Neural cell (in vitro differentiated cells): ENCODE measurements around the gene KRTAP19-8. TPM values are rescaled to one million over a fixed set of nuclear protein-coding genes. Genes with fewer than 3 reads are reported as not detected.

Experiments
- H2AFZ ChIP-seq: fragments of 200-600, 300-800 bp; sonication (generic), shearing (Covaris generic); 2 replicates; pipeline ENCODE4 v1.6.0; 2014; ENCODE audit warnings: low read depth, mild to moderate bottlenecking, antibody characterized with exemption, low read length, moderate library complexity
- H3F3A ChIP-seq: fragments of 200-600 bp; shearing (Covaris generic); 2 replicates; pipeline ENCODE4 v1.6.1; 2016; ENCODE audit warnings: mild to moderate bottlenecking, moderate library complexity, mixed read lengths, antibody characterized with exemption, low read length; ENCODE audit not compliant: insufficient read depth, poor library complexity, severe bottlenecking
- H3K27ac ChIP-seq: fragments of 200-600, 300-800 bp; sonication (generic), shearing (Covaris generic); 2 replicates; pipeline ENCODE4 v1.5.1; 2014; ENCODE audit warnings: mild to moderate bottlenecking, low read length, moderate library complexity
- H3K27me3 ChIP-seq: fragments of 300-800, 200-600 bp; sonication (generic), shearing (Covaris generic); 2 replicates; pipeline ENCODE4 v1.6.0; 2014; ENCODE audit warnings: mild to moderate bottlenecking, low read depth, low read length, moderate library complexity; ENCODE audit not compliant: insufficient read depth
- H3K36me3 ChIP-seq: fragments of 300-800, 200-600 bp; sonication (generic), shearing (Covaris generic); 2 replicates; pipeline ENCODE4 v1.5.1; 2014; ENCODE audit warnings: mild to moderate bottlenecking, antibody characterized with exemption, low read length, moderate library complexity; ENCODE audit not compliant: insufficient read depth
- H3K4me2 ChIP-seq: fragments of 300-800, 200-600 bp; sonication (generic), shearing (Covaris generic); 2 replicates; pipeline ENCODE4 v1.6.0; 2014; ENCODE audit warnings: mild to moderate bottlenecking, low read length
- H3K4me3 ChIP-seq: fragments of 300-800, 200-600 bp; sonication (generic), shearing (Covaris generic); 2 replicates; pipeline ENCODE4 v1.5.1; 2014; ENCODE audit warnings: mild to moderate bottlenecking, low read length, moderate library complexity
- H3K79me2 ChIP-seq: fragments of 200-600 bp; shearing (Covaris generic); replicated peaks from 2 replicates; pipeline ENCODE4 v1.6.0; 2014; ENCODE audit warnings: mild to moderate bottlenecking, low read length, moderate library complexity; ENCODE audit not compliant: insufficient read depth
- H3K9ac ChIP-seq: fragments of 300-800, 200-600 bp; sonication (generic), shearing (Covaris generic); 2 replicates; pipeline ENCODE4 v1.6.1; 2016; ENCODE audit warnings: mild to moderate bottlenecking, low read length, mixed read lengths
- H3K9me2 ChIP-seq: fragments of 200-600 bp; shearing (Covaris generic); 2 replicates; pipeline ENCODE4 v1.6.1; 2016; ENCODE audit warnings: mild to moderate bottlenecking, low read length, mixed read lengths; ENCODE audit not compliant: insufficient read depth
- H3K9me3 ChIP-seq: fragments of 200-600, 300-800 bp; sonication (generic), shearing (Covaris generic); 2 replicates; pipeline ENCODE4 v1.6.1; 2016; ENCODE audit warnings: mild to moderate bottlenecking, mixed run types, low read length, moderate library complexity, mixed read lengths
- H4K20me1 ChIP-seq: fragments of 200-600 bp; shearing (Covaris generic); 2 replicates; pipeline ENCODE4 v1.6.1; 2016; ENCODE audit warnings: mild to moderate bottlenecking, mixed run types; ENCODE audit not compliant: insufficient read depth
- CTCF ChIP-seq: fragments of 450-650 bp; IDR thresholded peaks from 2 replicates; pipeline ENCODE4 v1.5.1; 2014; ENCODE audit warnings: antibody characterized with exemption, mild to moderate bottlenecking, moderate library complexity; ENCODE audit not compliant: poor library complexity, severe bottlenecking
- EP300 ChIP-seq: fragments of 450-650 bp; conservative IDR thresholded peaks from 2 replicates; pipeline ENCODE4 v1.6.1; 2014; ENCODE audit warnings: antibody characterized with exemption, mild to moderate bottlenecking, moderate library complexity; ENCODE audit not compliant: poor library complexity, severe bottlenecking
- EZH2 ChIP-seq: fragments of 200-600, 300-800 bp; shearing (Covaris generic), sonication (generic); IDR thresholded peaks from 2 replicates; pipeline ENCODE4 v1.6.1; 2014; ENCODE audit warnings: antibody characterized with exemption, low read length, borderline replicate concordance, mild to moderate bottlenecking; ENCODE audit not compliant: insufficient read depth, poor library complexity, severe bottlenecking
- MXI1 ChIP-seq: fragments of 450-650 bp; conservative IDR thresholded peaks from 2 replicates; pipeline ENCODE4 v1.6.1; 2014; ENCODE audit warnings: antibody characterized with exemption, mild to moderate bottlenecking; ENCODE audit not compliant: poor library complexity, severe bottlenecking
- POLR2AphosphoS5 ChIP-seq: IDR thresholded peaks from 2 replicates; pipeline ENCODE4 v1.6.1; 2012
- RAD21 ChIP-seq: fragments of 450-650 bp; conservative IDR thresholded peaks from 2 replicates; pipeline ENCODE4 v1.6.1; 2014; ENCODE audit warnings: antibody characterized with exemption, mild to moderate bottlenecking, moderate library complexity
- REST ChIP-seq: IDR thresholded peaks from 2 replicates; pipeline ENCODE4 v1.6.1; 2012; ENCODE audit warnings: borderline replicate concordance
- SMC3 ChIP-seq: fragments of 450-650 bp; conservative IDR thresholded peaks from 2 replicates; pipeline ENCODE4 v1.6.1; 2014; ENCODE audit warnings: antibody characterized with exemption, mild to moderate bottlenecking, moderate library complexity; ENCODE audit not compliant: poor library complexity
- TAF1 ChIP-seq: IDR thresholded peaks from 2 replicates; pipeline ENCODE4 v1.6.1; 2012; ENCODE audit warnings: low read depth
- polyA plus RNA-seq: library from polyadenylated mRNA; depleted of rRNA; stranded (reverse); fragments of >200 nt; gene quantifications from 2 replicates; pipeline ENCODE4 v1.2.3, GENCODE V29; 2014

The KRTAP19-8 gene
- polyA plus RNA-seq, 1 donor from 2014 or later = not detected

GRCh38 chr21:30994932-30995331 lies 43.3 kb downstream of the KRTAP19-8 start:
- TF ChIP-seq RAD21 = no peak
- no peak for TF ChIP-seq MXI1
- no peak for TF ChIP-seq EP300
- no peak for TF ChIP-seq CTCF
- no peak for TF ChIP-seq EZH2
- no peak for TF ChIP-seq POLR2AphosphoS5
- no peaks in the 10 kb centered on the region for H3K9me3 ChIP-seq
- no peak overlapping the region for H3K4me3 ChIP-seq
- H3K27ac ChIP-seq = no peak overlapping the region
- no peaks in the 10 kb centered on the region for H3K9me2 ChIP-seq
- H3K9ac ChIP-seq = no peak overlapping the region
- H3K79me2 ChIP-seq = no peaks in the 10 kb centered on the region
- no peaks in the 10 kb centered on the region for H3K36me3 ChIP-seq
- H2AFZ ChIP-seq = no peak overlapping the region
- H3K27me3 ChIP-seq = no peaks in the 10 kb centered on the region
- H3F3A ChIP-seq = no peaks in the 10 kb centered on the region
- no peak overlapping the region for H3K4me2 ChIP-seq
- H4K20me1 ChIP-seq = no peaks in the 10 kb centered on the region

GRCh38 chr21:30990514-30991262 lies 47.6 kb downstream of the KRTAP19-8 start:
- Histone ChIP-seq H3F3A (no peaks in the 10 kb centered on the region), H3K79me2 (no peaks in the 10 kb centered on the region), H3K9me3 (no peaks in the 10 kb centered on the region), H3K27me3 (no peaks in the 10 kb centered on the region), H2AFZ (no peak overlapping the region), H3K9me2 (no peaks in the 10 kb centered on the region), H3K9ac (no peak overlapping the region), H3K4me3 (no peak overlapping the region), H4K20me1 (no peaks in the 10 kb centered on the region), H3K36me3 (no peaks in the 10 kb centered on the region), H3K4me2 (no peak overlapping the region), H3K27ac (peak overlapping the region; percentile 21)
- TF ChIP-seq EP300 (peak; percentile 27), MXI1 (no peak), POLR2AphosphoS5 (peak; percentile 84), EZH2 (no peak), REST (peak; percentile 74), RAD21 (no peak), SMC3 (no peak), TAF1 (no peak), CTCF (no peak)
